ENCODE data around the gene DMAC2L.

DMAC2L gene

DNA sequence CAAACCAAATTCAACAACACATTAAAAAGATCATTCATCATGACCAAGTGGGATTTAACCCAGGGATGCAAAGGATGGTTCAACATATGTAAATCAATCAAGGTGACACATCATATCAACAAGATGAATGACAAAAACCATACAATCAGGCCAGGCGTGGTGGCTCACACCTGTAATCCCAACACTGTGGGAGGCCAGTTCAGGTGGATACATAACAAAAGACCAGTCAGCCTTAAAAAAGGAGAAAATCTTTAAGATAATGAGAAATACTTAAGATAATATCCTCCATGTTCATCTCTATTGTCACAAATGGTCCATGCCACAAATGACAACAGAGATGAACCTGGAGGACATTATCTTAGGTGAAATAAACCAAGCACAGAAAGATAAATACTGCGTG is 12.5 kb upstream of the DMAC2L start:
- no peaks in the 10 kb centered on the region for H3K27me3 ChIP-seq (replicated peaks; ENCODE audit: insufficient read depth, low read length)
- H3K4me3 ChIP-seq (ENCODE audit: low read length), result no peak overlapping the region
- no peaks in the 10 kb centered on the region for H3K9me3 ChIP-seq (replicated peaks; ENCODE audit: insufficient read depth, low read length)
- no peak overlapping the region for H3K9ac ChIP-seq (ENCODE audit: low read length)
- H3K27ac ChIP-seq (ENCODE audit: low read length), result no peak overlapping the region
- H4K20me1 ChIP-seq (ENCODE audit: insufficient read depth, low read length), result no peaks in the 10 kb centered on the region
- H3K4me1 ChIP-seq (ENCODE audit: low read length), result no peaks in the 10 kb centered on the region
- H3K4me2 ChIP-seq (ENCODE audit: low read depth, low read length), result no peak overlapping the region
- no peaks in the 10 kb centered on the region for H3K79me2 ChIP-seq (ENCODE audit: low read length)
- no peaks in the 10 kb centered on the region for H3F3A ChIP-seq (ENCODE audit: insufficient read depth, low read length)
- no peak for DNase-seq
- no peaks in the 10 kb centered on the region for H3K9me2 ChIP-seq (replicated peaks; ENCODE audit: insufficient read depth, low read length)
- TF ChIP-seq EZH2 (optimal IDR thresholded peaks at IDR 0.05; ENCODE audit: low read depth, low read length) (no peak), EZH2phosphoT487 (IDR thresholded peaks at IDR 0.05; ENCODE audit: low read length) (no peak)
- TF ChIP-seq, protein P1, sequence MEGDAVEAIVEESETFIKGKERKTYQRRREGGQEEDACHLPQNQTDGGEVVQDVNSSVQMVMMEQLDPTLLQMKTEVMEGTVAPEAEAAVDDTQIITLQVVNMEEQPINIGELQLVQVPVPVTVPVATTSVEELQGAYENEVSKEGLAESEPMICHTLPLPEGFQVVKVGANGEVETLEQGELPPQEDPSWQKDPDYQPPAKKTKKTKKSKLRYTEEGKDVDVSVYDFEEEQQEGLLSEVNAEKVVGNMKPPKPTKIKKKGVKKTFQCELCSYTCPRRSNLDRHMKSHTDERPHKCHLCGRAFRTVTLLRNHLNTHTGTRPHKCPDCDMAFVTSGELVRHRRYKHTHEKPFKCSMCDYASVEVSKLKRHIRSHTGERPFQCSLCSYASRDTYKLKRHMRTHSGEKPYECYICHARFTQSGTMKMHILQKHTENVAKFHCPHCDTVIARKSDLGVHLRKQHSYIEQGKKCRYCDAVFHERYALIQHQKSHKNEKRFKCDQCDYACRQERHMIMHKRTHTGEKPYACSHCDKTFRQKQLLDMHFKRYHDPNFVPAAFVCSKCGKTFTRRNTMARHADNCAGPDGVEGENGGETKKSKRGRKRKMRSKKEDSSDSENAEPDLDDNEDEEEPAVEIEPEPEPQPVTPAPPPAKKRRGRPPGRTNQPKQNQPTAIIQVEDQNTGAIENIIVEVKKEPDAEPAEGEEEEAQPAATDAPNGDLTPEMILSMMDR (IDR thresholded peaks at IDR 0.05; ENCODE audit: low read length), result no peak
- H2AFZ ChIP-seq (ENCODE audit: low read length), result no peak overlapping the region
- H3K36me3 ChIP-seq (replicated peaks; ENCODE audit: insufficient read depth, low read length), result no peaks in the 10 kb centered on the region

DNA sequence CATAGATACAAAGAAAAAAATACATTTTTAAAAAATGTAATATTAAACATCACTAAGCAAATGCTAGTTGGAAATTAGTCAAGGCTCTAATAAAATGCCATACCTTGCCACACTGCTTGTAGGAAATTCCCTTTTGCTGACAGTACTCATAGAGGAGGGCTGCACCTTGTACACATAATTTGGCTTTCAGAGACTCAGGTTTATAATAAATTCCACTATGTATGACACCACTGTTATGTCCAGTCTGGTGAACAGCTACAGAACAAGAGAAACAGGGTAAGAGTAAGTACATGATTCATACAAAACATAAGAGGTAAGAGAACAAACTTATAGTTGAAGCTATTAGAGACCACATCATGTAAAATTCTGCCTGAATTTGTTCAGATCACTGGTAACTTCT is 10.2 kb upstream of the DMAC2L start:
- Histone ChIP-seq H4K20me1 (ENCODE audit: insufficient read depth, low read length) (no peaks in the 10 kb centered on the region), H3K4me3 (ENCODE audit: low read length) (no peak overlapping the region), H3K4me1 (ENCODE audit: low read length) (no peaks in the 10 kb centered on the region), H3K9me2 (replicated peaks; ENCODE audit: insufficient read depth, low read length) (no peaks in the 10 kb centered on the region), H3K9me3 (replicated peaks; ENCODE audit: insufficient read depth, low read length) (no peaks in the 10 kb centered on the region), H3K36me3 (replicated peaks; ENCODE audit: insufficient read depth, low read length) (no peaks in the 10 kb centered on the region), H3K79me2 (ENCODE audit: low read length) (no peaks in the 10 kb centered on the region), H3F3A (ENCODE audit: insufficient read depth, low read length) (no peaks in the 10 kb centered on the region), H3K27me3 (replicated peaks; ENCODE audit: insufficient read depth, low read length) (no peaks in the 10 kb centered on the region), H3K27ac (ENCODE audit: low read length) (no peak overlapping the region), H3K9ac (ENCODE audit: low read length) (no peak overlapping the region), H3K4me2 (ENCODE audit: low read depth, low read length) (no peak overlapping the region), H2AFZ (ENCODE audit: low read length) (no peak overlapping the region)
- no peak for DNase-seq
- TF ChIP-seq EZH2 (optimal IDR thresholded peaks at IDR 0.05; ENCODE audit: low read depth, low read length) (no peak), EZH2phosphoT487 (IDR thresholded peaks at IDR 0.05; ENCODE audit: low read length) (no peak)
- TF ChIP-seq, protein P1 (IDR thresholded peaks at IDR 0.05; ENCODE audit: low read length), result no peak

DNA sequence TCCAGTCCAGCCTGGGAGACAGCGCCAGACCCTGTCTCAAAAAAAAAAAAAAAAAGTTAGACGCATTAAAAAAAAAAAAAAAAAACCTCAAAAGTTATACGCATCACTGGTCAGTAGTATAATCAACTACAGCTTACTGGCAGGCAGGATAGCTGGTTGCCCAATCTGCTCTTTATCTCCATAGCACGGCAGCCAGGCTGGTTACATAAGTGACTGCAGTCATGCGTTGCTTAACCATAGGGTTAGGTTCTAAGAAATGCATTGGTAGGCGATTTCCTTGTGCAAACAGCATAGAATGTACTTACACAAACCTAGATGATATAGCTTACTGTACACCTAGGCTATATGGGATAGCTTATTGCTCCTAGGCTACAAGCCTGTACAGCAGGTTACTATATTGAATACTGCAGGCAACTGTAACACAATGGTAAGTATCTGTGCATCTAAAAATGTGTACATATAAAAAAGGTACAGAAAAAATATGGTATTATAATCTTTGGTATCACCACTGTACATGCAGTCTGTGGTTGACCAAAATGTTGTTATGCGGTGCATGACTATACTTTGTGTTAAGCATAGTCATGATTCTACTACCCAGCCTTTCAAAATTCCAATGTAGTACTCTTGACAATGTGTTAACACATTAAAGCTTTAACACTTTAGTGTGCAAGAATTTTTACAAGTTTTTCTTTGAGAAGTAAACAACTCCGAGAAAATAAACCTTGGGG is 8.2 kb upstream of the DMAC2L start:
- no peak overlapping the region for H3K27ac ChIP-seq (ENCODE audit: low read length)
- H3K9ac ChIP-seq (ENCODE audit: low read length), result no peak overlapping the region
- H3K9me3 ChIP-seq (replicated peaks; ENCODE audit: insufficient read depth, low read length), result no peaks in the 10 kb centered on the region
- H3K36me3 ChIP-seq (replicated peaks; ENCODE audit: insufficient read depth, low read length), result no peaks in the 10 kb centered on the region
- H3K9me2 ChIP-seq (replicated peaks; ENCODE audit: insufficient read depth, low read length), result no peaks in the 10 kb centered on the region
- no peaks in the 10 kb centered on the region for H3K79me2 ChIP-seq (ENCODE audit: low read length)
- H3K4me2 ChIP-seq (ENCODE audit: low read depth, low read length), result no peak overlapping the region
- TF ChIP-seq EZH2phosphoT487 (IDR thresholded peaks at IDR 0.05; ENCODE audit: low read length), result no peak
- TF ChIP-seq, protein P1 (IDR thresholded peaks at IDR 0.05; ENCODE audit: low read length), result no peak
- H3K4me1 ChIP-seq (ENCODE audit: low read length), result no peaks in the 10 kb centered on the region
- H4K20me1 ChIP-seq (ENCODE audit: insufficient read depth, low read length), result no peaks in the 10 kb centered on the region
- H2AFZ ChIP-seq (ENCODE audit: low read length), result no peak overlapping the region
- DNase-seq, result no peak
- no peaks in the 10 kb centered on the region for H3K27me3 ChIP-seq (replicated peaks; ENCODE audit: insufficient read depth, low read length)
- H3F3A ChIP-seq (ENCODE audit: insufficient read depth, low read length), result no peaks in the 10 kb centered on the region
- no peak overlapping the region for H3K4me3 ChIP-seq (ENCODE audit: low read length)
